Esophagus squamous epithelium (tissue), 4 donors: ENCODE results near the gene ZNF436.

Source experiments
- POLR2A ChIP-seq, 4 donors: fragments of 450-650 bp; IDR thresholded peaks; one replicate each; pipeline ENCODE4 v1.6.1; 2017; ENCODE audit warnings: antibody characterized with exemption in 4 of 4, mild to moderate bottlenecking in 4 of 4, moderate library complexity in 3 of 4
- TF ChIP-seq, protein P1 (sequence below), 6 experiments: fragments of 450-650 bp in 4 of 6; fragments of 200-600 bp in 2 of 6; sonication (generic) in 2 of 6; IDR thresholded peaks; one replicate each; pipeline ENCODE4 v1.5.1; 2016 to 2019; ENCODE audit warnings: antibody characterized with exemption in 6 of 6, mild to moderate bottlenecking in 4 of 6, moderate library complexity in 4 of 6

DNA sequence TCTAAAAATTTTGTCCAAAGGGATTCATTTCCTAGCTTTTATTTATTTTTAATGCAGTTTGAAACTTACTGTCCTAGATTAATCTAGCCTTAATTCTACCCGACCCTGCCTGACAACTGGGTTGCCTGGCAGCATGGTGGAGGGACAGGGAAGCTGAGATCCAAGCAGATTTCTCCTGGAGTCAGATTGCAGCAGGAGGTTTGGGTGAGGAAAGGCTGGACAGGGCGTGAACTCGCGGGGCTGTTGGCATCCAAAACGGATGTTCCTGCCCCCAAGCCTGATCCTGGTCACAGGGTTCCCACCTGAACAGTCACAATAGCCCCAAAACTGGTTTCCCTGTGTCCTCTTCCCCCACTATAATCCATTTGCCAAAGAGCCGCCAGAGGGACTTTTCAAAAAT lies 31.7 kb upstream of the ZNF436 start:
- TF ChIP-seq, protein P1, sequence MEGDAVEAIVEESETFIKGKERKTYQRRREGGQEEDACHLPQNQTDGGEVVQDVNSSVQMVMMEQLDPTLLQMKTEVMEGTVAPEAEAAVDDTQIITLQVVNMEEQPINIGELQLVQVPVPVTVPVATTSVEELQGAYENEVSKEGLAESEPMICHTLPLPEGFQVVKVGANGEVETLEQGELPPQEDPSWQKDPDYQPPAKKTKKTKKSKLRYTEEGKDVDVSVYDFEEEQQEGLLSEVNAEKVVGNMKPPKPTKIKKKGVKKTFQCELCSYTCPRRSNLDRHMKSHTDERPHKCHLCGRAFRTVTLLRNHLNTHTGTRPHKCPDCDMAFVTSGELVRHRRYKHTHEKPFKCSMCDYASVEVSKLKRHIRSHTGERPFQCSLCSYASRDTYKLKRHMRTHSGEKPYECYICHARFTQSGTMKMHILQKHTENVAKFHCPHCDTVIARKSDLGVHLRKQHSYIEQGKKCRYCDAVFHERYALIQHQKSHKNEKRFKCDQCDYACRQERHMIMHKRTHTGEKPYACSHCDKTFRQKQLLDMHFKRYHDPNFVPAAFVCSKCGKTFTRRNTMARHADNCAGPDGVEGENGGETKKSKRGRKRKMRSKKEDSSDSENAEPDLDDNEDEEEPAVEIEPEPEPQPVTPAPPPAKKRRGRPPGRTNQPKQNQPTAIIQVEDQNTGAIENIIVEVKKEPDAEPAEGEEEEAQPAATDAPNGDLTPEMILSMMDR (IDR thresholded peaks at IDR 0.05), result no peak
- TF ChIP-seq POLR2A (IDR thresholded peaks at IDR 0.05), result no peak
